ENCODE results near the gene SAFB2.

SAFB2 gene

DNA sequence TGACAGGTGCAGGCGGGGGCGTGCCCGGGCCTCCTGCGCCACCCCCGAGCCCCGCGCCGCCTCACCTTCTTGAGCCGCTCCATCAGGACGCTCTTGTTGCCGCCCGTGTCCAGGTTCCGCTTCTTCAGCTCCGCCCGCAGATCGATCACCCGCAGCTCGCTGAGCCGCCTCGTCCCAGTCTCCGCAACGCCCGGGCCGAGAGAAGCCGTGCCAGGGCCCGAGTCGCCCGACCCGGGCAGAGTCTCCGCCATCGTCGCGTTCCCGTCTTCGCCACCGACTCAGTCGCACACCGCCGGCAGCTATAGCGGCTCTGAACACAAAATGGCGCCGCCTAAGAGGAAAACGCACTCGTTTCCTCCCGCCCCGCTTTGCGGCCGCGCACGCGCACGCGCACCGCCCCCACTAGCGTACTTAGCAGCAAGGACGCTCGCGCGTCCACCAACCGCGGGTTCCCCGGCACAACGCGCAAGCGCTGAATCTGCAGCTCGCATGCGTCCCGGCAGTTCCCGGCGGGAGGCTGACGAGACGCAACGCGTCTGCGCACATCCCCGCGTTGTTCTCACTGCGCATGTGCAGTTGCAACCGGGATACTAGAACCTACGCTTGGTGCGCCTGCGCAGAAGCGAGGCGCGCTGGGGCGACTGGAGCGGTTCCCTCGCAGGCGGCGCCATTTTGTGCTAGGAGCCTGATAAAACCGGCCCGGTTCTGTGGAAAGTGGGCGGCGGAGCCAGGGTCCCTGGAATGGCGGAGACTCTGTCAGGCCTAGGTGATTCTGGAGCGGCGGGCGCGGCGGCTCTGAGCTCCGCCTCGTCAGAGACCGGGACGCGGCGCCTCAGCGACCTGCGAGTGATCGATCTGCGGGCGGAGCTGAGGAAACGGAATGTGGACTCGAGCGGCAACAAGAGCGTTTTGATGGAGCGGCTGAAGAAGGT lies at the start of gene SAFB2, which contains the start of gene SAFB:
Gene SAFB2 (minus strand): TSS at position 312 of the 932 bp plus-strand sequence. CDS start 61 bp downstream, at position 251.
Gene SAFB (plus strand): TSS at position 619 of the 932 bp plus-strand sequence. CDS start 123 bp downstream, at position 742.
- DNase-seq (ENCODE audit: low spot score): peak; percentile 100

DNA sequence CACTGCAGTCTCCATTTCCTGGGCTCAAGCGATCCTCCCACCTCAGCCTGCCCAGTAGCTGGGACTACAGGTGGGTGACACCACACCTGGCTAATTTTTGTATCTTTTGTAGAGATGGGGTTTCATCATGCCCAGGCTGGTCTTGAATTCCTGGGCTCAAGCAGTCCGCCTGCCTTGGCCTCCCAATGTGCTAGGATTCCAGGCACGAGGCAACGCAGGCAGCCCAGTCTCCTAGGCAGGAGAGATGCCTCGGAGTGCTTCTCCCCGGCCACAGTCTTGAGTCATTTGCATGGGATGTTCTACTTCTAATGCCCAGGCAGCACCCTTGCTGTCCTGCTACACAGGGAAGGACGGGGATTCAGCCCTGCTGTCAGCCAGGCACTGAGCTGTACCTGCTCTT lies 49.0 kb upstream of the SAFB2 start:
- no peak for DNase-seq (ENCODE audit: low spot score)

DNA sequence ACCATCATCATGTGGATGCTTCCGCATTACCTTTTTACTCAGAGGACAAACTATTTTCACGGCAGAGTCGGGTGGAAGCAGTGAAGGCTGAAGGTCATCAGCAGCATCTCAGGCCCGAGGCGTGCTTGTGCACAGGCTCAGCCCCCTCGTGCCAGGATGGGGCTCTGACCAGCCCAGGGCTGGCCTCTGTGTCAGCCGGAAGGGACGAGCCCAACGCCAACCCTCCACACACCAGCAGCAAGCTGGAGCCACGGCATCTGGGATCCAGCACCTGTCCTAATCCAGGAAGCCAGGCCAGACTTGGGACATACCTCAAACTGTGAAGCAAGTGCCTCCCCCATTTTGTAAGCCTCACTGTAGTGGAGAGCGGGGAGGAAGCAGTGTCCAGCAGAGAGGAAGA lies 46.6 kb upstream of the SAFB2 start:
- DNase-seq (ENCODE audit: low spot score): no peak

DNA sequence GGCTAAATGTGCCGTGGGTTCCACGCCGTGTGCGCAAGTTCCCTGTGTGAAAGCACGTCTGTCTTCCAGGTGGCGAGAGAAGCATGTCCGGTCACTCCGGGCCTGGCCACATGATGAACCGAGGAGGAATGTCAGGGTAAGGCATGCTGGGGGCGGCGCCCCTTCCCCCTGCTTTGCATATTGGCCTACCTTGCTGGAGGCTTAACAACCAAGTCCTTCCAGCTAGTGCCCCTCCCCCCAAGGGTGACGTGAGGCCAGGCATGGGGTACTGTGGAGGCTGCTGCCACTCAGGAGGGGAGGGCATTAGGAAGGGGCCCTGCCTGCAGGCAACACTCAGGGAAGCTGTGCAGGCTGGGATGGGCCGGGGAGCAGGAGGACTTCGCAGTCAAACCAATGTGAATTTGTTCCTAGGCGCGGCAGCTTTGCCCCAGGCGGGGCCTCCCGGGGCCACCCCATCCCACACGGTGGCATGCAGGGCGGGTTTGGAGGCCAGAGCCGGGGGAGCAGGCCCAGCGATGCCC lies 45.2 kb upstream of the SAFB2 start:
- no peak for DNase-seq (ENCODE audit: low spot score)

DNA sequence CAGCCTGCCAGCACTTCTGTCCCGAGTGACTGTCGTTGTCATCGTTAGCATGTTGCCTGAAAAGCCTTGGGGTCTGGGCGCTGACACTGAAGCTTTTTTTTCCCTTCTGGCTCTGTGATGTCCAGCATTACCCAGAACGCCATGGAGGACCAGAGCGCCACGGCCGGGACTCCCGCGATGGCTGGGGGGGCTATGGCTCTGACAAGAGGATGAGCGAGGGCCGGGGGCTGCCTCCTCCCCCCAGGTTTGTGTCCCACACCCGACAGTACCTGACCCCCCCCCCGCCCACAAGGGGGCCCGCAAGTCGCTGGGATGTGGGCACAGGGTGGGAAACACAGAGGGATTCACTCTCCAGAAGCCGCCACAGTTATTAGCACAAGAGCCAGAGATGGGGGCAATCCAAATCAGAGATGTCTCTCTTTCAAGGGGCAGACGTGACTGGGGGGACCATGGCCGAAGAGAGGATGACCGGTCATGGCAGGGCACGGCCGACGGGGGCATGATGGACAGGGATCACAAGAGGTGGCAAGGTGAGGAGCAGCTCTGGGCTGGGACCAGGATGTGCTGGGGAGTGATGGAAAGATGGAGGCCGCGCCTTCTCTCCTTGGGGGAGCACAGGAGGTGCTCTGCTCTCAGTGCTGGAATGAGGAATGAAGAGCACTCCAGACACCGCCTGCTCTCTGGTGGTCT lies 44.5 kb upstream of the SAFB2 start:
- no peak for DNase-seq (ENCODE audit: low spot score)

DNA sequence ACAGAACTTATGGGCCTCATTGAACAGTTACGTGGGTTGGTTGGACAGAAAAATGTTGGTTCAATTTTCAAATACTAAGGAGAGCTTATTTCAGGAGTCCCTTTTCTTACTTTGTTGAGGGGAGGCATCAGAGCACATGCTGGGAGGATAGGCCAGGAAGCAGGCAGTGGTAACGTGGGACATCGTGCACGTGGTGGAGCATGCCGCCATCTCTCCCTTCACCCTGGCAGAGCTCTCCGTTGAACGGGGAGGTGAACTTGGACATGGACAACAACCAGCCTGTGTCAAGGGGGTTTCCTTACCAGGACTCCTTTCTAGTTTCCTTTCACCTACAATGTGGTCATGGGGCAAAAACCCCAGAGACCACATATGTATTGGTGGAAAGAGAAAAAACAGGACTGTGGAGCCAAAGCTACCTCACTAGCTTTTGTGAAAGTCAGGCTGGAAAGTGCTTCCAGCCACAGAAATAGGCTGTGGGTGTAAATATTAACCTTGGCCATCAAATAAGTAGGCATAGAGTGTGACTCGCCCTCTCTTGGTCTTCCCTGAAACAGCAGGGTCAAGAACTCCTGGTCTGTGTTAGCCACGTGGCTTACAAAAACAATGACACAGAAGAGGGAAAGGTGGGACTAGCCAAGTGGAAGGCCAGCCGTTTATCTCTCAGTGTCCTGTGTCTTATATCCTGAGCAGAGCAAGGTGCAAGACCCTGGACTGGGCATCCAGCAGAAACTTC lies 43.4 kb upstream of the SAFB2 start:
- no peak for DNase-seq (ENCODE audit: low spot score)

DNA sequence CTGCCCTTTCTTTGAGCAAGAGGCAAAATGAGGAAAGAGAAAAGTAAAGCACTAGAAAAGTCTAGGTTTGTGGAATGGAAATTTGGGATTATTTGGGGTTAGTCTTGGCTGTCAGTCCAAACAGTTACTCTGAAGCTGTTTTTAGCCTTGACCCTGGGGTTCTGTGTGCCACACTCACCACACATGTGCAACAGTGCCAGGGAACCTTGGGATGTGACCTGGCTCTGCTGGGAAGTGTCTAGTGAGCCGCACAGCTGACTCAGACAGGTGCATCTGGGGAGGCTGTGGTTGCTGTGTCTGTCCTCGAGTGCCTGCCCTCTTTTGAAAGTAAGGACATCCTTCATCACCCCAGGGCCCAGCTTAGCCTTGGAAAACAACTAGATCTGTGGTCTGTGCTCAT lies 41.9 kb upstream of the SAFB2 start:
- DNase-seq (ENCODE audit: low spot score): no peak

DNA sequence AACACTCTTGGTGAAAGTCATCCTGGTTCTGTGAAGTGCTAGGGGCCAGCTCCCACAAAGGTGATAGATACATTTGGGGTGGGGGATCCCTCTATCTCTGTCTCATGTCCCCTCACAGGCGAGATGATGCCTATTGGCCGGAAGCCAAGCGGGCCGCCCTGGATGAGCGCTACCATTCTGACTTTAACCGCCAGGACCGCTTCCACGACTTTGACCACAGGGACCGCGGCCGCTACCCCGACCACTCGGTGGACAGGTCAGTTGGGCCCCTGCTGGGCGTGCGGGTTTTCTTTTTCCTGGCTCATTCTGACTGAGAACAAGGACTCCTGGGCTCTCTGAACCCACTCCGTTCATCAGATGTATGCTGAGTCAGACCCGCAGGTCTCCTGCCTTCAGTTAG lies 41.3 kb upstream of the SAFB2 start:
- DNase-seq (ENCODE audit: low spot score): no peak

DNA sequence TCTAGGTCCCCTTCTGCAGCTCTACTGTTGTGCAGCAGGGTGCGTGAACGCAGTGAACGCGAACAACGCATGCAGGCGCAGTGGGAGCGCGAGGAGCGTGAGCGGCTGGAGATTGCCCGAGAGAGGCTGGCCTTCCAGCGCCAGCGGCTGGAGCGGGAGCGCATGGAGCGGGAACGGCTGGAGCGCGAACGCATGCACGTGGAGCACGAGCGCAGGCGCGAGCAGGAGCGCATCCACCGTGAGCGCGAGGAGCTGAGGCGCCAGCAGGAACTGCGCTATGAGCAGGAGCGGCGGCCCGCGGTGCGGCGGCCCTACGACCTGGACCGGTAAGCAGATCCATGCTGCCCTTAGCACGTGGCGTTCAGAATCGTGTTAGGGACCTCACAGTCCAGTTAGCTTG lies 38.9 kb upstream of the SAFB2 start:
- no peak for DNase-seq (ENCODE audit: low spot score)

DNA sequence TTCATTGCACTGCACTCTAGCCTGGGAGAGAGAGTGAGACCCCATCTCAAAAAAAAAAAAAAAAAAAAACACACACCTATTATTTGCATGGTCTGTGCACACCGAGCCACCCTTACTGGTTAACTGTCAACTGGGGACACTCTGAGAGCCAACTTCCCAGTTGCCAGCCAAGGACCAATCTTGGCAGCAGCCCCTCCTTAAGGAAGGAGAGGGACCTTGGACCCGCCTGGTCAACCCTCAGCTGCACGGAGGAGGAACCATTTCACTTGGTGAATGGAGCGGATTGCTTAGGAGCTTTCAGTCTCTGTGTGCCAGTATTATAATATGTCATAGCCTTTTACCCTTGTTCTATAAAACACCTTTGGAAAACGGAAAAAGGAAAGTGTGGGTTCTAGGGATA lies 32.8 kb upstream of the SAFB2 start:
- no peak for DNase-seq (ENCODE audit: low spot score)

DNA sequence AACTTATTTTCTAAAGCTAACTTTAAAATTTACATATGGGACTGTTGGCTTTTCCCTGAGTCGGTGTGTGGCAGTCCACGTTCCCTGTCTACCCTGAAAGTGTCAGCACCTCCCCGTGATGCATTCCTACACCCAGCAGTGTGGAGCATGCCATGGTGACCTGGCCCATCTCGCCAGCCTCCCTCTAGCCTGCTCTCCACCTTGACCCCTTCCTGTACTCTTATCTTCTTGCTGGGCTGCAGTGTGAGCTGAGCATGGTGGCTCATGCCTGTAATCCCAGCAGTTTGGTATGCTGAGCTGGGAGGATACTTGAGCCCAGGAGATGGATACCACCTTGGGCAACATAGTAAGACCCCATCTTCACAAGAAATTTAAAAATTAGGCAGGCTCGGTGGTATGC lies 32.4 kb upstream of the SAFB2 start:
- no peak for DNase-seq (ENCODE audit: low spot score)

DNA sequence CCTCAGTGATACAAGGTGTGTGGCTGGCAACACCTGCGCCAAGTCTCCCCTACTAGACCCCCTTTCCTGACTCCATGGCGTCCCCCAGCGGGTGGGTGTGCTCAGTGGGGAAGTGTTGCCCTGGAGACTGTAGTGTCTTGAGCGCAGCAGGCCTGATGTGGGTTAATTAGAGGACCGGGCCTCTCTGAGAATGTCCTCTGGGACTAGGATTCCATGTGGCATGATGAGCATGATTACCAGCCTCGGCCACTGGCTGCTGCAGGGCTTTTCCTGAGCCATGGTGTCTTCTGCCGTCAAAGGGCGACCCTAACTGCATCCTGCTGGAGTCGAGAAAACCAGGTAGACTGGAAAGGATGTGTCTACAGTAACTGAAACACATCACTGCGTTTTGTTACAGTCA lies 29.7 kb upstream of the SAFB2 start:
- DNase-seq (ENCODE audit: low spot score): no peak

DNA sequence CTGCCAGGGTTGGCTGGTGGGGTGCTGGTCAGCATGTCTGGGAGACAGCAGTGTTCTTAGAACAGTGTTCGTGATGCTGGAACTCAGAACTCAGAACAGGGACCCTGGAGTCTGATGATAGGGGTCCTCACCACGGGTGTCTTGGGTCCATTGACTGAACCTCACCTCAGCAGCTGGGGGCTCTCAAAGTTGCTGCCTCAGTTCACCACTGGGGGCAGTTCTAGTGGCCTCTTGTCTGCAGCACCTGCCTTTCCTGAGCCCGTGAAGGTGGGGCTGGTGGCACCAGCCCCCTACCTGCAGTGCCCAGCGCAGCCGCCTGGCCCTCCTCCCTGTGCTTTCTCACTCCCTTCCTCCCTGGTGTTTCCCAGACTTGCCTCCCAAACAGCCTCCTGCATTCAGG lies 28.8 kb upstream of the SAFB2 start:
- DNase-seq (ENCODE audit: low spot score): no peak

DNA sequence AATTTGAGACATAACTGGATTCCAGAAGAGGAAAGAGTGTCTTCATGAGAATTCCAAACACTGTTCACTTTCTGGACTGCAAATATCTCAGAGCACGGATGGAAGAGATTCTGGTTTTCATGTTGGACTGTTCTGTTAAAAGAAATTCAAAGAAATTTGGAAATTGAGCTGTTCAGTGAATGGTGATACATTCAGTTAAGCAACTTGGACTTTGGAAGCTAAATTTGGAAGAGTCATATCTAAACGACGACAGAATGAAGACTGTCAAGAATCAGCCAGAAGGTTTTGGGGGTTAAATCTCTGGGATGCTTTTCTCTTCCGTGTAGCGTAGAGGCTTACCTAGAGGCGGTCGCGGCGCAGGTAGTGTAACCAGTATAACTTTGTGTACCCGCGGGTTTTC lies 25.9 kb upstream of the SAFB2 start:
- DNase-seq (ENCODE audit: low spot score): no peak

DNA sequence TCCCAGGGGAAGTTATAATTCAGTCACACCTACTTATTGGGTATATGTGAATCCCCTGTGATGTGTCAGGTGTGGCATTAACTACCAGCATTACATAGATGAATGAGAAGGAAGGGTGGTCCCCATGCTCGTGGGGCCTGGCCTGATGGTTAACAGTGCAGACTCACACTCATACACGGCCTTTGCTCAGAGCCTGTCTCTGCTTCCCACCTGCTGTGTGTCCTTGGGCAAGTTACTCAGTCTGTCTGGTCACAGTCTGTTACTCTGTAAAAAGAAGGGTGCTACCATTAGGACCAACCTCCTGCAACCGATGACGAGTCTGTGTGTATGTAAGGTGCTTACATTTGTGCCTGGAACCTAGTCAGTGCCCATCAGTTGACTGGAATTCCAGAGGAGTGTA lies 24.1 kb upstream of the SAFB2 start:
- DNase-seq (ENCODE audit: low spot score): no peak

DNA sequence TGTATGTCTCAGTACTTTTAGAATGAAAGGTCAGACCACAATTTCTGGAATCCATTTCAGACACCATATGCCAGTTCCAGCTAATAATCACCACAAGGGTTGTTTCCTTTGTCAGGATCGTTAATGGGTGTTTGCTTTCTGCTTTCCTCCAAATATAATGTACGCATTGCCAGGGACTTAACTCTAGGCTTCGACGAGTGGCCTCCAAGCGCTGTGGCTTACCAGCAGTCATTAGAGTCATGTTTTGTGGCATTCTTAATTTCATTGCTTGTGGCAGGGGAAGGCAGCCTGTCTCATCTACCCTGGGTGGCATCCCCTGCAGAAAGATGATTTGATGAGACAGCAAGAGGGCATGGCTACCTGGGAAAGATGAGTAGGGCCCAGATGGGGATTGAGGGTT lies 22.8 kb upstream of the SAFB2 start:
- DNase-seq (ENCODE audit: low spot score): no peak

DNA sequence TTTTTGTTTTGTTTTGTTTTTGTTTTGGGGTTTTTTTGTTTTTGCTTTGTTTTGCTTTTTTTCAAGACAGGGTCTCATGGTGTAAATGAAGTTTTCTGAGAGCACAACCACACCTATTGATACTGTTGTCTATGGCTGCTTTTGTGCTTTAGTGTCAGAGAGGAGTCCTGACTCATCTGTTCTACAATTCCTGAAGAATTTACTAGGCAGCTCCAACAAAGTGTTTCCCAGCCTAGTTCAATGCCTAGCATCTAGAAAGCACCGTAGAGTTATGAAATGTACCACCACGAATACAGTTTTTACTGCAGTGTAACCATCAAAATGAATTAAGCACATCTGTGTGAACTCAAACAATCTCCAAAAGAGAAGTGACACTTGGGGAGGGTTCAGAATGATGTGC lies 21.5 kb upstream of the SAFB2 start:
- no peak for DNase-seq (ENCODE audit: low spot score)

DNA sequence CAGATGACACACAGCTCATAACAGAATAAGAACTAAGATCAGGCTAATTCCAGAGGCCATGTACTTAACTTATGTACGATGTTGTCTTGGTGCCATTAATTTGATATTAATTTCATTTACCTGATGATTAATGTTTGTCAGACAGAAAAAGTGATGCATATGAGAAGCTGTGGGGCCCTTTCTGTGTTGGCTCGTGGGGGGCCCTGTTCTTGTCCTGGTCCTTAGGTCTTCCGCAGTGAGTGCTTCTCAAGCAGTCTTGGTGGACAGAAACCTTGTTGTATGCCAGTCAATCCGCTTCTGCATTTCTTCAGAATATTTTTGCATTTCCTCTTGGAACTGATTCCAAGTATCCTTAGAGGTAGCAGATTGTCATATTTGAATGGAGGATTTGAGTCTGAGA lies 20.5 kb upstream of the SAFB2 start:
- DNase-seq (ENCODE audit: low spot score): no peak

DNA sequence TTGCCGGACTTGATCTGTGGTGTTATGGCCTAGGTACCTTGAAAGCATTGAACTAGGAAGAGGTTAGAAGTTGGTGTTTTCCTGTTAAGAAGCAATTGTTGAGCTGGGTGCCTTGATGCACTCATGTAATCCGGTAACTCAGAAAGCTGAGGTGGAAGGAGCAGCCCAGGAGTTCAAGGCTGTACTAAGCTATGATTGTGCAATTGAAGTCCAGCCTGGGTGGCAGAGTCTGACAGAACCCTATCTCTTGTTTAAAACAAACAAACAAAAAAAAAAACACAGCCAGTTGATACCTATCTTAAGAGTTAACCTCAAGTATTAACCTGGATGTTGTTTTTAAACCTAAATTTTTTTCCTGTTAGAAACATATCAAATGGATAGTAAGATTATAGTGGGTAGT lies 19.6 kb upstream of the SAFB2 start:
- DNase-seq (ENCODE audit: low spot score): no peak

DNA sequence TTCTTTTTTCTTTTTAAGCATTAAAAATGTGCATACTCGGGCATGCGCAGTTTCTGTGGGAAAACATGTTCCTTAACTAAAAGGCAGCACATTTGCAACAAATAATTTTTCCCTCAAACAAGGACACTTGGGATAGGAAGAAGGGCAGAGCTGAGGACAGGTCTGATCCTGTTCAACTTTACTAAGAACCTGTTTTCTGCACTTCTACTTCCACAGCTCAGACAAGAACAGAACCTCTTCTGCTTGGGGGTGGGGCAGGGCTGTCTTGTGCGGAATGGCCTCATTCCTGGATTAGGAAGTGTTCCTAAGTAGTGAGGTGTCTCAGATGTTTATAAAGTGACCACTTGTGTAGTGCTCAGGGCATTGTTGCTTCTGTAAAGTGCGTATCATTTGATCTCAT lies 18.6 kb upstream of the SAFB2 start:
- DNase-seq (ENCODE audit: low spot score): no peak

DNA sequence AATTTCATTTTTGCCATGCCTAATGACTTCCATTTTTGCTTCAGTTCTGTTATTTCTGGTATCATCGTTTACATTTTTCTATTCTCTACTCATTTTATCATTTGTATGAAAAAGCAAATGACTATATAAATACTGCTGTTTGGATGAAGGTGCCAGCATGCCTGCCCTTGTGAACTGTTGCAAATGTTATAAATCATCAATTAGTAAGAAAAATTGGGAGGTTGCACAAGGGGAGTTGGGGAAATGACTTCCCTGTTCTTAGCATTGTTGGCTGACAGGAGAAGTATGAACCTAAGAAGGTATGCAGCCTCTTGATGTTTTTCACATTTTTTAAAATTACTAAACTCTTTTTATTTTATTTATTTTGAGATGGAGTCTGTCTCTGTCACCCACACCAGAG lies 15.4 kb upstream of the SAFB2 start:
- DNase-seq (ENCODE audit: low spot score): no peak

DNA sequence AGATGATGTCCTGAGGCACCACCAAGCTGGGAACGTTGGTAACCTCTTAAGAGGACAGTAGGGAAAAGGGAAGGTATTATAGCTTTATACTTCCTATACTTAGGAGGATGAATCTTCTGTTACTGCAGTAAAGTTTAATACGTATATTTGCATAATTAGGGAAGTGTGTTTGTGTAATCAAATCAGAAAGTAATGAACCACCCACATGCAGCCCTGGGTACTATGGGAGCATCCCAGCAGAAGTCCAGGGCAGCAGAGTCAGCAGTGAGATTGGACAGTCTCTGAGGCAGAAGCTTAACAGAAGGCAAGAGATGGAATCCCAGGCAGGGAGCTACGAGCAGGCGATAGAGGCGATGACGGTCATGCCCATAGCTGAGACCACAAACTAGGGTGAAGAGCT lies 12.9 kb upstream of the SAFB2 start:
- DNase-seq (ENCODE audit: low spot score): no peak

DNA sequence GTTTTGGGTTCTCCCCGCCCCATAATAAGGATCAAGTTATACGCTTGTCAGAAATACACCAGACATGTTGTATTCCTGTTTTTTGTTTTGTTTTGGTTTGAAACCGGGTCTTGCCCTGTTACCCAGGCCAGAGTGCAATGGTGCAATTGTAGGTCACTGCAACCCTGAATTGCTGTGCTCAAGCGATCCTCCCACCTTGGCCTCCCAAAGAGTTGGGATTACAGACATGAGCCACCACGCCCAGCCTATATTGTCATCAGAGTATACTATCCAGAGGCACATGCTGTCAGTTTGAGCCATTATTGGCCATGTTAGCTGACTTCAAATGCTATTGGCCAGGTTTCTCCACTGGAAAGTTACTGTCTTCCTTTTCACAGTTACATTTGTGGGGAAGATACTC lies 10.1 kb upstream of the SAFB2 start:
- DNase-seq (ENCODE audit: low spot score): no peak
